Mesendoderm (in vitro differentiated cells): ENCODE data around the gene CRHR2.

ENCODE experiments used
- DNase-seq: peaks from one replicate; pipeline ENCODE4 v3.0.0; 2013
- H2AK5ac ChIP-seq: 2 replicates; pipeline ENCODE4 v1.6.1; 2013; ENCODE audit warnings: low read length, inconsistent platforms
- H2BK120ac ChIP-seq: 2 replicates; pipeline ENCODE4 v1.6.1; 2013; ENCODE audit warnings: low read depth, mild to moderate bottlenecking, low read length, moderate library complexity, mixed read lengths
- H2BK15ac ChIP-seq: replicated peaks from 2 replicates; pipeline ENCODE4 v1.6.1; 2013; ENCODE audit warnings: low read depth, mild to moderate bottlenecking, moderate library complexity
- H2BK5ac ChIP-seq: 2 replicates; pipeline ENCODE4 v1.6.1; 2013; ENCODE audit warnings: low read length, inconsistent platforms
- H3K18ac ChIP-seq: 2 replicates; pipeline ENCODE4 v1.6.1; 2013; ENCODE audit warnings: mild to moderate bottlenecking, low read length, mixed read lengths
- H3K23ac ChIP-seq: one replicate; pipeline ENCODE4 v1.6.1; 2013; ENCODE audit warnings: low read length
- H3K27ac ChIP-seq: 2 replicates; pipeline ENCODE4 v1.5.1; 2013; ENCODE audit warnings: low read depth, mild to moderate bottlenecking, inconsistent platforms, low read length, moderate library complexity
- H3K27me3 ChIP-seq: 2 replicates; pipeline ENCODE4 v1.6.1; 2013; ENCODE audit warnings: low read length, control low read depth, mild to moderate bottlenecking, inconsistent platforms; ENCODE audit not compliant: insufficient read depth, poor library complexity
- H3K36me3 ChIP-seq: 2 replicates; pipeline ENCODE4 v1.6.1; 2013; ENCODE audit warnings: low read length, inconsistent platforms; ENCODE audit not compliant: control insufficient read depth, insufficient read depth
- H3K4ac ChIP-seq: one replicate; pipeline ENCODE4 v1.6.1; 2013; ENCODE audit warnings: low read depth, mild to moderate bottlenecking, low read length, moderate library complexity
- H3K4me1 ChIP-seq: 2 replicates; pipeline ENCODE4 v1.6.1; 2013; ENCODE audit warnings: low read depth, low read length, inconsistent platforms; ENCODE audit not compliant: control insufficient read depth
- H3K4me2 ChIP-seq: 2 replicates; pipeline ENCODE4 v1.6.1; 2013; ENCODE audit warnings: low read length
- H3K4me3 ChIP-seq: 2 replicates; pipeline ENCODE4 v1.5.1; 2013; ENCODE audit warnings: mild to moderate bottlenecking, low read length
- H3K56ac ChIP-seq: one replicate; pipeline ENCODE4 v1.6.1; 2013; ENCODE audit warnings: low read length
- H3K79me1 ChIP-seq: 2 replicates; pipeline ENCODE4 v1.6.1; 2013; ENCODE audit warnings: low read length, inconsistent platforms
- H3K79me2 ChIP-seq: 2 replicates; pipeline ENCODE4 v1.6.1; 2013; ENCODE audit warnings: mild to moderate bottlenecking, low read length; ENCODE audit not compliant: control insufficient read depth, insufficient read depth
- H3K9ac ChIP-seq: 2 replicates; pipeline ENCODE4 v1.6.1; 2013; ENCODE audit warnings: low read length, inconsistent platforms
- H4K5ac ChIP-seq: one replicate; pipeline ENCODE4 v1.6.1; 2013; ENCODE audit warnings: low read length
- H4K8ac ChIP-seq: one replicate; pipeline ENCODE4 v1.6.1; 2013; ENCODE audit warnings: low read depth, mild to moderate bottlenecking, control low read depth, low read length, moderate library complexity
- WGBS: extraction: QIAGEN DNeasy Blood & Tissue Kit; methylation state at CpG from one replicate; pipeline ENCODE4 v1.1.7; 2013; ENCODE audit warnings: low lambda C conversion rate, missing lambda C conversion rate; ENCODE audit not compliant: insufficient coverage; ENCODE audit errors: extremely low coverage; 5-methylcytosine and 5-hydroxymethylcytosine counted together

The CRHR2 gene

GRCh38 chr7:30633223-30633622, 49.0 kb downstream of the CRHR2 start:
- Histone ChIP-seq H2AK5ac (no peak overlapping the region), H2BK15ac (no peak overlapping the region), H3K4me2 (no peak overlapping the region), H3K56ac (no peak overlapping the region), H3K4ac (no peak overlapping the region), H3K9ac (no peak overlapping the region), H3K36me3 (peaks cover 23% of the 10 kb centered on the region), H2BK5ac (no peak overlapping the region), H2BK120ac (no peak overlapping the region), H3K4me3 (no peak overlapping the region), H3K79me1 (peaks cover 3% of the 10 kb centered on the region), H3K18ac (no peak overlapping the region), H3K27ac (no peak overlapping the region), H4K8ac (no peak overlapping the region), H3K23ac (no peak overlapping the region), H4K5ac (no peak overlapping the region), H3K4me1 (no peaks in the 10 kb centered on the region), H3K27me3 (no peaks in the 10 kb centered on the region), H3K79me2 (no peaks in the 10 kb centered on the region)
- no CpG with 5 or more reads among the region's 3 CpGs for WGBS
- DNase-seq = no peak

GRCh38 chr7:30630986-30631385, 51.3 kb downstream of the CRHR2 start:
- H3K4me3 ChIP-seq = no peak overlapping the region
- no peak overlapping the region for H2AK5ac ChIP-seq
- H2BK15ac ChIP-seq = no peak overlapping the region
- H3K9ac ChIP-seq = no peak overlapping the region
- H3K4me1 ChIP-seq = no peaks in the 10 kb centered on the region
- no peak overlapping the region for H2BK5ac ChIP-seq
- H2BK120ac ChIP-seq = no peak overlapping the region
- H4K8ac ChIP-seq = no peak overlapping the region
- WGBS = no CpG with 5 or more reads among the region's 4 CpGs
- peaks cover 23% of the 10 kb centered on the region for H3K36me3 ChIP-seq
- H3K4ac ChIP-seq = no peak overlapping the region
- no peaks in the 10 kb centered on the region for H3K79me2 ChIP-seq
- H3K27ac ChIP-seq = no peak overlapping the region
- peaks cover 3% of the 10 kb centered on the region for H3K79me1 ChIP-seq
- H3K23ac ChIP-seq = no peak overlapping the region
- DNase-seq = no peak
- no peak overlapping the region for H3K4me2 ChIP-seq
- no peaks in the 10 kb centered on the region for H3K27me3 ChIP-seq
- H4K5ac ChIP-seq = no peak overlapping the region
- H3K18ac ChIP-seq = no peak overlapping the region
- no peak overlapping the region for H3K56ac ChIP-seq

GRCh38 chr7:30627026-30627425, 55.2 kb downstream of the CRHR2 start:
- Histone ChIP-seq H3K79me2 (no peaks in the 10 kb centered on the region), H3K27me3 (no peaks in the 10 kb centered on the region), H4K8ac (no peak overlapping the region), H3K23ac (no peak overlapping the region), H3K79me1 (peaks cover 2% of the 10 kb centered on the region), H3K27ac (no peak overlapping the region), H3K4me3 (no peak overlapping the region), H2BK5ac (no peak overlapping the region), H3K36me3 (peaks cover 10% of the 10 kb centered on the region), H2BK15ac (no peak overlapping the region), H4K5ac (no peak overlapping the region), H2BK120ac (no peak overlapping the region), H3K4me1 (no peaks in the 10 kb centered on the region), H3K56ac (no peak overlapping the region), H3K18ac (no peak overlapping the region), H3K9ac (no peak overlapping the region), H3K4ac (no peak overlapping the region), H3K4me2 (no peak overlapping the region), H2AK5ac (no peak overlapping the region)
- DNase-seq = no peak
- 100% methylated on average over 1 of the region's 4 CpGs for WGBS

- no peak overlapping the region for H3K23ac ChIP-seq
- H3K4me1 ChIP-seq = no peaks in the 10 kb centered on the region
- no peak overlapping the region for H3K4me3 ChIP-seq
- no CpG with 5 or more reads among the region's 1 CpG for WGBS
- H4K5ac ChIP-seq = no peak overlapping the region
- H3K79me1 ChIP-seq = no peaks in the 10 kb centered on the region
- no peak overlapping the region for H4K8ac ChIP-seq
- H3K18ac ChIP-seq = no peak overlapping the region
- no peak overlapping the region for H2BK15ac ChIP-seq
- no peak overlapping the region for H2AK5ac ChIP-seq
- H2BK5ac ChIP-seq = no peak overlapping the region
- H3K27me3 ChIP-seq = no peaks in the 10 kb centered on the region
- no peak overlapping the region for H3K4me2 ChIP-seq
- H3K56ac ChIP-seq = no peak overlapping the region
- H3K27ac ChIP-seq = no peak overlapping the region
- peaks cover 7% of the 10 kb centered on the region for H3K36me3 ChIP-seq
- no peak overlapping the region for H3K4ac ChIP-seq
- no peak overlapping the region for H3K9ac ChIP-seq
- H3K79me2 ChIP-seq = no peaks in the 10 kb centered on the region
- no peak for DNase-seq
- no peak overlapping the region for H2BK120ac ChIP-seq
Measured at GRCh38 chr7:30625283-30625682, 57.0 kb downstream of the CRHR2 start.

GRCh38 chr7:30618961-30619360, 63.3 kb downstream of the CRHR2 start:
- H3K4me1 ChIP-seq = no peaks in the 10 kb centered on the region
- peaks cover 16% of the 10 kb centered on the region for H3K36me3 ChIP-seq
- H4K5ac ChIP-seq = no peak overlapping the region
- no peak overlapping the region for H3K9ac ChIP-seq
- H2BK15ac ChIP-seq = no peak overlapping the region
- H2BK5ac ChIP-seq = no peak overlapping the region
- H3K4ac ChIP-seq = no peak overlapping the region
- no peak for DNase-seq
- H2AK5ac ChIP-seq = no peak overlapping the region
- H3K4me3 ChIP-seq = no peak overlapping the region
- H4K8ac ChIP-seq = no peak overlapping the region
- H3K56ac ChIP-seq = no peak overlapping the region
- H3K79me1 ChIP-seq = peaks cover 13% of the 10 kb centered on the region
- peaks cover 5% of the 10 kb centered on the region for H3K79me2 ChIP-seq
- H3K27me3 ChIP-seq = no peaks in the 10 kb centered on the region
- no peak overlapping the region for H3K23ac ChIP-seq
- H2BK120ac ChIP-seq = no peak overlapping the region
- H3K18ac ChIP-seq = no peak overlapping the region
- no peak overlapping the region for H3K4me2 ChIP-seq
- H3K27ac ChIP-seq = no peak overlapping the region
- no CpG with 5 or more reads among the region's 1 CpG for WGBS

GRCh38 chr7:30618080-30618676, 64.1 kb downstream of the CRHR2 start:
- Histone ChIP-seq H2AK5ac (no peak overlapping the region), H3K23ac (no peak overlapping the region), H3K27me3 (no peaks in the 10 kb centered on the region), H3K9ac (no peak overlapping the region), H4K8ac (no peak overlapping the region), H3K27ac (no peak overlapping the region), H3K36me3 (peaks cover 20% of the 10 kb centered on the region), H2BK120ac (no peak overlapping the region), H3K4me3 (no peak overlapping the region), H3K79me2 (peaks cover 10% of the 10 kb centered on the region), H3K4ac (no peak overlapping the region), H2BK15ac (no peak overlapping the region), H3K4me1 (no peaks in the 10 kb centered on the region), H3K79me1 (peaks cover 17% of the 10 kb centered on the region), H3K4me2 (no peak overlapping the region), H4K5ac (no peak overlapping the region), H3K18ac (no peak overlapping the region), H3K56ac (no peak overlapping the region), H2BK5ac (no peak overlapping the region)
- no CpG with 5 or more reads among the region's 4 CpGs for WGBS
- DNase-seq = no peak
